Stimulated activated CD4-positive, alpha-beta T cell treated with anti-CD3 and anti-CD28 coated beads, Interleukin-1b, Interleukin-23, amount 100 ng/mL, for 48 hours (primary cell): ENCODE data around the gene CNTNAP5.

Experiments
- DNase-seq: peaks from one replicate; pipeline ENCODE4 v3.0.0-alpha.2; 2020

The CNTNAP5 gene

DNA sequence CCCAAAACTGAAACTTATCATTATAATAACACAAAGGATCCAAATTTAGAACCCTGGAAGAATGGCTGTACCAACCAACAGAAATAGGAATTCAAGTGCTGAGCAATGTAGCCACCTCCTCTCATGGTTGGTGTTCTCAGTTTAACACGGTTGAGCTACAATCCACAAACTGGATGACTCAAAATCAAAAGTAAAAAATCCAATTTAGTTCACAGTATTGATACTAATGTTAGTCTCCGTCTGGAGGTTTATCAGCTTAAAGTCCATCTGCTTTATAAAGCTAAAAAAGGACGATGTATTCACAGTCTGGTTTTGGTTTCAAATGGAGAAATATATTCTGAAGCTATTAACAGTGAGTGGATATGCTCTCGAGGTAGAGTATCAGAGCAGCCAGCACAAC, 40.5 kb downstream of the CNTNAP5 start:
- DNase-seq, result no peak

DNA sequence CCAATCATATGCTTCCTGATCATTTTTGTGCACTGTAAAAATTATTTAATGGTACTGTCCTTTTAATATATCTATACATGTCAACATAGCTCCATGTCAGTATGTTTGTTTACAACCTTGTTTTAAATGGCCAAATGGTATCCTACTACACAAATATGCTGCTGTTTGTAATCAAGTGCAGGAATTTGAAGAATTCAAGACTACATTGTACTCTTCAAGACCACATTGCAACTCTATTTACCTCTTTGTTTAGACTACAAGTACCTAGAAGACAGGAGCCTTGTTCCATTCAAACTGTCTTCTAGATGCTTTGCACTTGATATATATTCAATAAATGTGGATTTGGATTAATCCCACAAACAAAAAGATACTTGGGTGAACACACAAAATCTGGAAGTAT, 41.7 kb downstream of the CNTNAP5 start:
- DNase-seq, result no peak

DNA sequence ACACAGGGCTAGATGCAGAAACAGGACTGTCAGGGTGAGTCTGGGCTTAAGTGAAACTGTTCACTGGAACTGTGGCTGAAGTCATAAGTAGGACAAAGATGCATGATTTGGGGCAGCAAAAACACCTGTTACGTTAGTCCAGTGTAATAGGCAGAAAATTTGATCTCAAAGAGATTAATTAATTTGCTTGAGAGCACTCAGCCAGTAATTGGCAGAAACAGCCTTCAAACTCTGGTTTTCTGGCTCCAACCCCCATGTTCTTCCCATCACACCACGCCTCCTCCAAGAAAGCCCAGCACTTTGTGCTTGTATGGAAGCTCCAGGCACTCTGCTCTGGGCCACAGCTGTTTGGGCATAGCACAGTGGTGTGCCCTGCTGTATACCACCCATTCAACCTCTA, 54.0 kb downstream of the CNTNAP5 start:
- no peak for DNase-seq

DNA sequence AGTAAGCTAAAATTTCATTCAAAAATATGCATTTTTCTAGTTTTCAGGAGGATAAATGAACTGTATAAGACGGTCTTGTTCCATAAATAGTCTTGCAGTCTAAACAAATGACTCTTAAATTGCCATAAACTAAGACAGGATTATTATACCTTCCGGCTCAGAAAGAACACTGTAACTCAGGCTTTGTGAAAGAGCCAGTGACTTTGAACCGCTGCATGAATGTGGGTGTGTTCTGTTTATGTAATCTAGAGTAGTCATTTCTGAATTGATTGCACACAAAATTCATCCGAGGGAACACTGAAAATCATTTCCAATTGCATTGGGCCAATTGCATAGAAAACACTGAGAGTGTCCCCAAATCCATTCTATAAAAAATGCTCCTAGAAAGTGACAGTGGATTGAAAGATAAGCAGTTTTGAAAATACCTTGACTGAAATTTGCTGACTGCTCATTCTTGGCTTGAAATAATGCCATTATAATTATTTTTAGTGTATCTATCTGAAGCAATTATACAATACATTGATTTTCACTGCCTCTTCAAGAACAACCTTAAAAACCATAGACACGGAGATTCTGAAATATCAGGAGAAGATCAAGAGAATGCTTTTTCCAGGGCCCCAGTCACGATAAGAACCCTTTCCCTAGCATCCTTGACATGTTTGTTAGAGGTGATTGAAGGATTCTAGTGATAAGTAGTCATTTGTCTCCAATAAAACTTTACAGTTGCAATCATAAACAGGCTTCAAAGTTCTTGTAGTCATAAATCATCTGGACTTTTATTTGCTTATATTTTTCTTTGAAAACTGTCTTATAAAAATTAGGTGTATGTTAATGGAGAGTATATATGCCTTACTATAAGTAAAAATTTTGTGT, 55.4 kb downstream of the CNTNAP5 start:
- DNase-seq, result no peak

DNA sequence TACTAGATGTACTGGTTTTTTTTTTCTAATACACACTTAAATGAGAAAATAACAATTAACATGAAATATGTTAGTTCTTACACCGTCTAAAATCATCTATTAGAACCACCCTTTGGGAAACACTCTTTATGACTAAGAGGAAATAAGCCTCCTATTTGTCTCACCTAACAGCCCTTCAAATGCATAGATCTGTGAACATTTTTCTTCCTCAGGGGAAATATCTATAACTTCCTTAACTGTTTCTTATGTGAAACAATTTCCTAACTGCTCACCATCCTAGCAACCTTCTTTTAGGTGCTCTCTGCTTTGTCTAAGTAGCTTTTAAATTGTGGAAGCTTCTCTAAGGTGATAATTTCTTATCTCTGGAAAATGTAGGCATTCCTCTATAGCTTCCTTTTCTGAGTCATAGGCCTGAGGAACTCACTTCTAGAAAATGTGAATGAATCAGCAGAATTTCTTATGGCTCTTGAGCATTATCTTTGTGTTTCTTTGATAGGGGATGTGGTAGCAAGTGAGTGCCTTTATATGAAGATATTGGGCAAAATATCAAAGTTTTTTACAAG, 56.1 kb downstream of the CNTNAP5 start:
- DNase-seq, result no peak

DNA sequence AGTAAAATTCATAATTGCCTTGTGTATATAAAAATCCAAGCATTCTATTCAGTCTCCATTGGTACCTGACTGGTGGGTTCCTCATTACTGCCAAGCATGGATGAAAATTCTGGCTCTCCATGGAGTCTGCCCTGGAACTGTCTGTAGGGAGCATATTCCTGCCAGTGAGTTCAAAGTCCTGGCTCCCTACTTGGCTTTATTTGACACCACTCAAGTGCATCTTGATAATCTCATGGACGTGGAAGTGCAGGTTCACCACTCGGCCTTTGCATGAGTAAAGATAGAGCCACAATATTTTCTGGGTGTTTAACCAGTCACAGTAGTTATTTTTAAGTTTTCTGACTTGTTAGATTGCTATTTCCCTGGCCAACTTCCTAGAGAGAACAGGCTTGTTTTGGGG, 63.5 kb downstream of the CNTNAP5 start:
- no peak for DNase-seq

DNA sequence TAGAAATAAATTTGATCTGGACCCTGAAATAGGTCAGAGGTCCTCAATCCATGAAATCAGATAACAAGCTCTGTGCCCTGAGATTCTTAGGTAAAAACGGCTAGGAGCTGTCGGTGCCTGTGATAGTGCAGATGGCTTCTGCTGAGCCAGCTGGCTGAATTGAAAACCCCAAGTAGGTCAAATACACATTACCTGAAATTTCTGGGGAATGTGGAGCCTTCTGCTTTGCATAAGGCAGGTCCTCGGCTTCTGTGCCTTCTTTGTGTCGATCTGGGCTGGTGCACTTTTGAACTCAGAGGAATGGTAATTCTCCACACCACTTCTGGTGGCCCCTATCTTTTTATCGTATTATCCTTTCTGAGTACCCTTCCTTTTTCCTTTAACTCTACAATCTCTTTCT, 66.6 kb downstream of the CNTNAP5 start:
- no peak for DNase-seq

DNA sequence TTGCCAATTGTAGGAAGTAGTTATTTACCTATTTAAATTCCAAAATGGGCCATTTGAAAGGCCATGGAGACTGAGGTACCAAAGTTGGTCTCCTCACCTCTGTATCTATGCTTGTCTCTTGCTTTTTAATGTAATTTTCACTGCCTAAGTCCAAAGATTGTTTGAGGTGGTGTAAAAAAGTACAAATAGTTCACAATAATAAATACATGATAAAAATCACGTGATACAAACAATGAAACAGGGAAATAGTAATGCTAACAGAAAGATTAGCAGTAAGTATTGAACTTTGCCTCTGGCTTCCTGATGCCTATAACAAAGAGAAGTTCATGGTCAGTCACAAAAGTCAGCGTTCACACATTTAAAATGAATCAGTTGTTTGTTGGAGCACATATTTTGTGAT, 67.6 kb downstream of the CNTNAP5 start:
- no peak for DNase-seq

DNA sequence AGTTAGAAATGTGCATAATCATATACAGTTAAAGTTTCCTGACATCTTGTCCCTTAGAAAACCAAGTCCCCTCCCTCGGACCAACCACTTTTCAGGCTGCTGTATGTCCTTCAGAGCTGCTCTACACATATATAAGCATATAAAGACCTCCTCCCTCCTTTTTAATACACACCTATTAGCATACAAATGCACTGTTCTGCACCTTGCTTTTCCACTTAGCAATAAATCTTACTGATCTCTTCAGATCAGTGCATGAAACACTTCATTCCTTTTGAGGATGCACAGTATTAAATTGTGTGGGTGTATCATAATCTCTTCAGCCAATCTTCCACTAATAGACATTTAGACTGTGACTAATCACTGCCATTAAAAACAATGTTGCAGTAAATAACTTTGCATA, 79.8 kb downstream of the CNTNAP5 start:
- no peak for DNase-seq

DNA sequence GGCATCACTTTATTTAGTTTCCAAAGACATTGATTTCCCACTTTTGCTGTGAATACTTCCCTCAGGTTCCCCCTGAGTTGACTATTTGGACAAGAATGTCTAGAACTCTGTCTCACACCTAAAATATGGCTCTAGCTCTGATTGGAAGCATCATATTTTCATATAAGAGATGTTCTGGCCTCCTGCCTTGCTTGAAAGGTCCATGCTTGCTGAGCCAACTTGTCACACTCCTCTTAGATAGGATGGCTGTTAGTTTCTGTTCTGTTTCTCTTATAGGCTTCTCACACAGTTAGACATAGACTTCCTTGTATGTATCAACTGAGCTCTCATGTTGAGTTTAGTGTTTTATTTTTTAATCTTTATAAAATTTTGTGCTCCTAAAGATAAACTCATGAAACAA, 87.1 kb downstream of the CNTNAP5 start:
- DNase-seq, result no peak

DNA sequence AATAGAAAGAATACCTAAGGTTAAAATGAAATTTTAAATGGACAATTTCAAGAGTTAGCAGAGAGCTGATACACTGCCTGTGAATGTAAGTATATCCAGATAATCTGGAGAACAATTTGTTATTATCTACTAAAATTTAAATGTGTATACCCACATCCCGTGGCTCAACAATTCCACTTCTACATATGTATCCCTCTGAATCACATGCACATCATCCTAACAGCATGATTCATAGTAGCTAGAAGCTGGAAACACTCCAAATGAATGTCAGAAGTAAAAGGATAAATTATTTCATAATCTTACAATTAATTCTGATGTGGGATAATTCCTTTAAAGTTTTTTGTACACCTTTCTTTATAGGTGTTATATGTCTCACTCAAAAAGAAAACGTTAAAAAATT, 87.9 kb downstream of the CNTNAP5 start:
- no peak for DNase-seq

DNA sequence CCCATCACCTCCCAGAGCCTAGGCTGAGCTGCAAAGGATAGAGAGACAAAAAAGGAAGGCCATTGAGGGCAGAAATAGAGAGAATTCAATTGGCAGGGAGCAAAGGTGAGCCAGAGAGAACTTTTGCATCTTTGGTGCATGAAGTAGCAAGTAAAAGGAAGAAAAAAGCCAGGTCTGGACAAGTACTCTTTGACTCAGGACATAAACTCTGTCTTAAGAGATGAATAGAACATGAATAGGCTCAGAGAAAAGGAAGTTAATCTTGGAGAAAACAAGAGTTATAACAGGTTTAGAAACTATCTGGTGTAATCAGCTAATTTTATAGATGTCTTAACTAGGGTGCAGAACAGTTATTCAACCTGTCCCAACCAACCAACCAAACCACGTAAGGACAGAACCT, 95.2 kb downstream of the CNTNAP5 start:
- no peak for DNase-seq

DNA sequence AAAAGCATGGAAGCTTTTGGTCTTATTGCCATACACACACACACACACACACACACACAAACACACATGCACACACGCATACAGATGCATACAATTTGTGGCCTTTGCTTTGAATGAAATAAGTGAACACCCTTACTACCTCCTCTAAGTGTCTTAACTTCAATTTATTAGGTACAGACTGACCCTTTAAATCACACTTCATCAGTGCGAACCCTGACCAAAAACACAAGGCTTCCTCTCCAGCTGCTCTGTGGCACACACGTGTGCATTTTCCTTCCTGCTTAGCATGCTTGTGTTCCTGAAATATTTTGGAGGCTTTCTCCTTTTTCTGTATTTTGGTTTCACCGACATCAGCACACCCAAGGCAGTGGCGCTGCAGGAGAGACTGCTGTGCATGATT, 96.0 kb downstream of the CNTNAP5 start:
- no peak for DNase-seq

DNA sequence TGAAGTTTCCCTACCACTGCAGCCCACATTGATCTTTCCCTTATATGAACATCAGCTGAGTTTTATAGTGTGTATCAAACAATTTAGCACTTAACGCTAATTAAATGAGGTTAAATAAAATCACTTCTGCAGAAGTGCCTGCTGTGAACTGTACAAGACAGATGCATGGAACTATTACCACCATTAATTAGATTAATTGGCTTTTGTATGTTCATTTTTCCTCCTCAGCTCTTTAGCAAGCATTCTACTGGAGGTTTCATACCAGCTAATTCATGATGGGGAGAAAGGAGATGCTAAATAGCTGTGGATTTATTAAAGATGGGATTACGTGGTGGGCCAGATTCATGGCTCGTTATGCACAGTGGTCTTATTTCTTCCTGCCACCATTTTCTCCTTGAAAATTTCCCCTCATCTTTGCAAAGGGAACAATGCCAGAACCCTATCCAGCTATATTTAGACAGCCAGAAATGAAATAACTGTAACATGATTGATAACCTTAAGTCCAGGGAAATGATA, 96.7 kb downstream of the CNTNAP5 start:
- no peak for DNase-seq

DNA sequence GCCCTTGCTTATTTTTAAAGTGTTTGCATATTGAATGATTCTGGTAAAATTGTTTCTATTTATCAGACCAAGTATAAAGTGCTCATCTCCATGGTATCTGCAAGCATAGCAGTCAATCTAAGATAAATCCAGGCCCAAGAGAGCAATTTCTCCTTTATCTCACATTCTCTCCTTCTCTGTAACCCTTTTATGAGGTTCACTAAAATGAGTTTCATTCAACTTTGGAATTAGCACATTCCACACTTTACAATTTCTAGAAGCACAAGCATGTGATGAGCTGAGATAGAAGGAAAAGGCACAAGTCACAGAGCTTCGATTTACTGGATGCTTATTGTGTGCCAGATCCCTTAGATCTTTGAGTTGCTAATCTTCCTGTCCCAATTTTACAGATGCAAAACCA, 97.3 kb downstream of the CNTNAP5 start:
- DNase-seq, result no peak

DNA sequence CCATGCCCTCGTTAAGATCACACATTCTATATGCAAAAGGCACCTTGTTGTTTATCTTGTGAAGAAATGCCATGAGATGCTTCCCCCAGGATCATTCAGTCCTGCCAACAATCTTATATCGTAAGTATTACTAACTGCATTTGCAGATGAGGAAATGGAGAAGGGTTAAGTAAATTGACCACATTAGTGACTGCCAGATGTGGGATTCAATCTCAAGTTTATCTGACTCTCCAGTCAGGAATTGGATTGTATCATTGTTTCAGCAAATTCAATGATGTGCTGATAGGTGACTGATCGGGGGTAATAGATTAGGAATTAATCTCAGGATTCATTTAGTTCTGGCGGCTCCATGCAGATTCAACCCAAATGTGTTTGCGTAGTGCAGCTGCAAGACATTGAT, 106.2 kb downstream of the CNTNAP5 start:
- no peak for DNase-seq

DNA sequence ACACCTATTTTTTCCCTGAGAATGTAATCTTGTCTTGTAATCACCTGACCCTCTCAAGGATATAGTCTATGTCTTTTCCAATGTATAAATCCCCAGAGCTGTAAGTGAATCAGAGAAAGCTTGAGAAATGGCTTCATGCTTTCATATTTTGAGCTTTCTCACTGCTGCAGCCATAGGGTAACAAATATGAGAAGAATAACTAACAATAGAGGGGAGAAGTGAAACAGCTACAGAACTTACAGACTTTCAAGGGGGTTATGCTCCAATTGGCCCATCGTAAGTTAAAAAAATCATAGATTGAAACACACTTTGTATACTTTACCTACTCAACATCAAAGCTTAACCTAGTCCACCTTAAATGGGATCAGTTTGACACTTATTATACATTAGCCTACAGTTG, 111.0 kb downstream of the CNTNAP5 start:
- no peak for DNase-seq

DNA sequence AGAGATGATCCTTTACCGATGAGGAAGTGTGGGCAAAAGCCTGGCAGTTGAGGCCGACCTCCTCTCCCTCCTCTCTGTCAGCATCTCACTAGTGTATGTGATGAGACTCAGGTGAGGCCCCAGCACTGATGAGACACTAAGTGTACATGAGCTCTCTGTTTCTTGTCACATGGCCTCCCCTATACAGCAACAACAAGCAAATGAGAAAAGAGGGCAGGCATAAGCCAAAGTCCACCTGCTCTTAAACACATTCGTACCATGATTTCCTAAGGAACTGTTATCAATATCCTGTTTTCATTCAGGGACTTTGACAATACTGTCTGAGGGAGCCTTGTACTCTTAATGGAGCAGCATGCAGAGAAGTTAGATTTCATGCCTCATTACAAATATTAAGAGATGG, 113.0 kb downstream of the CNTNAP5 start:
- DNase-seq, result no peak

DNA sequence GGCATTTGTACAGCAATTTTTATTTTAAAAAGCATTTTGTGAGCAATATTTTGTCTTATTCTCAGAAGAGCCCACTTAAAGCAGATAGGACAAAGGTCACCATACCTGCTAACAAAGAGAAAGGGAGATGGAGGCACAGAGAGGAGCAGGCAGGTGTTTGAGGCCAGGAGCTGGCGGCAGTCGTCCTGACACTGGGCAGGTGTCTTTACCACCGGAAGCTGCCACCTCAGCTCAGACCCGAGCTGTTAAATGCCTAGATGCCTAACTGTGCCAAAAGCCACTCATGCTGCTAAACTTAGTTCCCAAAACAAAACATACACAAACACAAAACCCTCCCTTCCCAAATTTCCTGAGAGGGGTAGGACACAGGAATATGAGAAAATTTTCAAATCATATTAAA, 120.9 kb downstream of the CNTNAP5 start:
- no peak for DNase-seq

DNA sequence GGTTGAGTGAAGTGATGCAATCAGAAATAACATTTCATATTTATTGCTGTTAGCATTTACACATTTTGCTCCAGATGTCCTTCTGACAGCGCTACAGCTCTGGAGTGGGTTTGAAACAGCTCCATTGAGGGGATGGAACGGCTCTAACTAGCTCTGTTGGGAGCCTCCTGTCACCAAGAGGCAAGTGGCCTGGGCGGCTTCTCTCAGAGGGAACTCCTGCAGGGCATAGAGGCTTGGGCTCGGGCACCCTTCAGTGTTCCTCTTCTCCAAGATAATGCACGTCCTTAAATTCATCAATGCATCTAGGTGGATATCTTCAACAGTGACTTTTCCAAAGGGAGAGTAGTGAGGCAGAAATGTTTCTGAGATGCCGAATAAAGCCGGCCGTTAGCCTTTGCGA, 122.5 kb downstream of the CNTNAP5 start:
- DNase-seq, result no peak

DNA sequence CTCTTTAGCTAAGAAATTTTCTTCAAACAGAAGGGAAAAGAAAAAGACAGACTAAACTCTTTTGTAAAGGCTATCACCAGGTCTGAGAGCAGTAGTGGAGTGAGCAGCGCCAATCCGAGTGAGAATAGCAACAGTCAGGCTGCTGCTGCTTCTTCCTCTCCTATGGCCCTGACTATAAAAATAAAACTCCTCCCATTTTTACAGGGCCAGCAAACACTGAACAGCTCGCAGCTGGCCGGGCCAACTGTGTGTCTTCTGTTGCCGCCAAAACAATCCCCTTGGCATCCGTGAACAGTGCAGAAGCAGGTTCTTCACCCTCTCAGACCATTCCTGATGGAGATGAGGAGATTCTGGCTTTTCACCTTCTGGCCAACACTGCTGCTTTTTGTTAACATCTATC, 124.5 kb downstream of the CNTNAP5 start:
- no peak for DNase-seq

DNA sequence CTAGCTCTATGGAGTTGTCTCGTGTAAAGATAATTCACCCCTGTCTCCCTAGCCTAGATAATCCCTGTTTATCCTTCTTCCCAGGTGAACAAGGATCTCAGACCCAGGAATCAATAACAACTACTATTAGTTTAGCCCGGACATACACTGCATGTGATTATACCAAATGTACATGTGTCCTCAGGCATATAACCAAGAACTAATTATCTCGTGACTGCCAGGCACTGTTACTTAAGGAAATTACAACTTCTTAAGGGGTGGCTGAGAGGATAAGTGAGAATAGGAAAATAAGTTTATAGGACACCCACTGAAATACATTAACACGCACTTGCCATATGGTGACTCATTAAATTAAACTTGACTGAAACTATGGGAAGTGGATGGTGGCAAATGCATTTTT, 126.6 kb downstream of the CNTNAP5 start:
- no peak for DNase-seq

DNA sequence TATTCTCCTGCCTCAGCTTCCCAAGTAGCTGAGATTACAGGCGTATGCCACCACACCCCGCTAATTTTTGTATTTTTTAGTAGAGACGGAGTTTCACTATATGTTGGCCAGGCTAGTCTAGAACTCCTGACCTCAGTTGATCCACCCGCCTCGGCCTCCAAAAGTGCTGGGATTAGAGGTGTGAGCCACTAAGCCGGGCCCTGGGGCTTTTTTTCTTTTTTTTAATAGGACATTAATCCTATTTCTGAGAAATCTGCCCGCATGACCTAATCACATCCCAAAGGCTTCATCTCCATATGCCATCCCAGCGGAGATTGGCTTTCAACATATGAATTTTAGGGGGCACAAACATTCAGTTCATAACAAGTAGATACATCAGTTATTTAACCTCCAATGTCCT, 128.6 kb downstream of the CNTNAP5 start:
- no peak for DNase-seq

DNA sequence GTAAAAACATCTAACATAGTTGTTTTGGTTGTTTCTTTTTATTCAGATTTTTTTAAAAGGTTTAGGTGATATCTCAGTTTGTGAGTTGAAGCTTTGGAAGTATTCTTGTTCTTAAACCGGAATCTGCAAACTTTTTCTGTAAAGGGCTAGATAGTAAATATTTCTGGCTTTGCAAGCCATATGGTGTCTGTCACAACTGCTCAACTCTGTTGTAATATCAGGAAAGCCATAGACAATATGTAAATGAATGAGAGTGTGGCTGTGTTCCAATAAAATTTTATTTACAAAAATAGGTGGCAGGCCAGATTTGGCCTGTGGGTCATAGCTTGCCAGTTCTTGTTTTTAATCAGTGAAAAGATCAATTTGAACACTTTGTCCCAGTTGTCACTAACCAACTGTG, 134.1 kb downstream of the CNTNAP5 start:
- DNase-seq, result no peak

DNA sequence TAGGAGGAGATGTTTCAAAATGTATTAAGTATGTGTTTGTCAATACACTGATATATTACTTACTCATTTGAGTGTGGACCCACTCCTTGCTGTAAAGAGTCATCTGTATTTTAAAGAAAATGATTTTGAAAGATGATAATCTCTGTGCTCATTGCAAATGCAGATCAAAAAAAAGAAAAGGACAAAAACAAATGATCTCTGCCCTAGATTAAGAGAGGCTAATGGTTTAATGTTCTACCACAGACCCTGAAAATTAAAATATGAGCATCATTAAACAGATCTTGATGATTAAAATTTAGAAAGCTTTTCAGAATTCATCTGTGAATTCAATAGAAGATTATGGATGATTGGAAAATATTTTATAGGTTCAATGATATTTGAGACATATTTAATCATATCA, 136.5 kb downstream of the CNTNAP5 start:
- no peak for DNase-seq
